Measurements from ENCODE around the gene TMEM150C. TPM values are rescaled to one million over a fixed set of nuclear protein-coding genes. Genes with fewer than 3 reads are reported as not detected.

TMEM150C gene
- polyA plus RNA-seq, 1 donor from 2014 or later: 4.9 TPM

- no peaks in the 10 kb centered on the region for H3K9me2 ChIP-seq (ENCODE audit: insufficient read depth, low read length)
- TF ChIP-seq SMC3 (conservative IDR thresholded peaks at IDR 0.05; ENCODE audit: poor library complexity): no peak
- TF ChIP-seq REST (IDR thresholded peaks at IDR 0.05; ENCODE audit: borderline replicate concordance): no peak
- TF ChIP-seq EP300 (conservative IDR thresholded peaks at IDR 0.05; ENCODE audit: poor library complexity, severe bottlenecking): no peak
- no peak for TF ChIP-seq TAF1 (IDR thresholded peaks at IDR 0.05; ENCODE audit: low read depth)
- TF ChIP-seq EZH2 (IDR thresholded peaks at IDR 0.05; ENCODE audit: borderline replicate concordance, insufficient read depth, low read length, poor library complexity, severe bottlenecking): no peak
- TF ChIP-seq POLR2AphosphoS5 (IDR thresholded peaks at IDR 0.05): no peak
- no peak for TF ChIP-seq RAD21 (conservative IDR thresholded peaks at IDR 0.05)
- no peak for TF ChIP-seq CTCF (IDR thresholded peaks at IDR 0.05; ENCODE audit: poor library complexity, severe bottlenecking)
- TF ChIP-seq MXI1 (conservative IDR thresholded peaks at IDR 0.05; ENCODE audit: poor library complexity, severe bottlenecking): no peak
- H3F3A ChIP-seq (ENCODE audit: insufficient read depth, low read length, poor library complexity, severe bottlenecking): no peaks in the 10 kb centered on the region
- H3K27ac ChIP-seq (ENCODE audit: low read length): no peak overlapping the region
- no peaks in the 10 kb centered on the region for H3K27me3 ChIP-seq (ENCODE audit: insufficient read depth, low read depth, low read length)
- H3K36me3 ChIP-seq (ENCODE audit: insufficient read depth, low read length): no peaks in the 10 kb centered on the region
- peaks cover 57% of the 10 kb centered on the region for H3K79me2 ChIP-seq (replicated peaks; ENCODE audit: insufficient read depth, low read length)
- H3K9me3 ChIP-seq (ENCODE audit: low read length): no peaks in the 10 kb centered on the region
- peak overlapping the region; percentile 32 for H3K4me3 ChIP-seq (ENCODE audit: low read length)
- no peak overlapping the region for H3K9ac ChIP-seq (ENCODE audit: low read length)
- no peaks in the 10 kb centered on the region for H4K20me1 ChIP-seq (ENCODE audit: insufficient read depth)
- no peak overlapping the region for H2AFZ ChIP-seq (ENCODE audit: low read depth, low read length)
- H3K4me2 ChIP-seq (ENCODE audit: low read length): no peak overlapping the region
These were observed 128.0 kb downstream of the TMEM150C start for GRCh38 chr4:82433791-82434190.

Other genes with a start within 250 kb of the TMEM150C start
- 119 and 144 TPM in 2 replicates for gene HNRNPD, start 188.0 kb downstream of the TMEM150C start, polyA plus RNA-seq
- gene HNRNPDL, start 131.5 kb downstream of the TMEM150C start, polyA plus RNA-seq: 1,069 and 1,146 TPM in 2 replicates
- 149 and 159 TPM in 2 replicates for gene ENOPH1, start 131.4 kb downstream of the TMEM150C start, polyA plus RNA-seq
- 212 and 226 TPM in 2 replicates for gene SCD5, start 236.8 kb upstream of the TMEM150C start, polyA plus RNA-seq

Data from neural cell (in vitro differentiated cells).